Thyroid gland (tissue), 4 donors: ENCODE measurements around the gene RPS6KA6. TPM values are rescaled to one million over a fixed set of nuclear protein-coding genes. Genes with fewer than 3 reads are reported as not detected.

Experiments used
- DNase-seq, 2 donors: peaks; one replicate each; pipeline ENCODE4 v3.0.0-alpha.2; 2019
- H3K27ac ChIP-seq, 3 donors: fragments of 200-600 bp; sonication (generic); 1 replicate in 2 of 3; 2 replicates in 1 of 3; pipeline ENCODE4 v1.5.1; 2016 to 2019; ENCODE audit warnings: mild to moderate bottlenecking in 1 of 3, moderate library complexity in 1 of 3
- H3K27me3 ChIP-seq: fragments of 200-600 bp; sonication (generic); one replicate; pipeline ENCODE4 v1.5.1; 2019
- H3K36me3 ChIP-seq, 2 donors: fragments of 200-600 bp; sonication (generic); one replicate each; pipeline ENCODE4 v1.5.1; 2016 to 2019
- H3K4me1 ChIP-seq, 2 donors: fragments of 200-600 bp; sonication (generic); one replicate each; pipeline ENCODE4 v1.5.1; 2017 to 2019
- H3K4me3 ChIP-seq, 3 donors: fragments of 200-600 bp; sonication (generic); replicated peaks in 1 of 3; 1 replicate in 2 of 3; 2 replicates in 1 of 3; pipeline ENCODE4 v1.5.1; 2016; ENCODE audit warnings: mild to moderate bottlenecking in 1 of 3
- H3K9me3 ChIP-seq: fragments of 200-600 bp; sonication (generic); one replicate; pipeline ENCODE4 v1.5.1; 2017
- CTCF ChIP-seq, 6 experiments: fragments of 200-600 bp in 3 of 6; fragments of 450-650 bp in 3 of 6; sonication (generic) in 3 of 6; IDR thresholded peaks; one replicate each; pipeline ENCODE4 v1.5.1; 2016 to 2019; ENCODE audit warnings: antibody characterized with exemption in 6 of 6, mild to moderate bottlenecking in 2 of 6, inconsistent platforms in 1 of 6, moderate library complexity in 1 of 6
- POLR2A ChIP-seq, 2 donors: fragments of 450-650 bp; IDR thresholded peaks; one replicate each; pipeline ENCODE4 v1.6.1; 2017; ENCODE audit warnings: antibody characterized with exemption in 2 of 2, mild to moderate bottlenecking in 2 of 2, moderate library complexity in 1 of 2
- WGBS, 2 donors: methylation state at CpG; one replicate each; pipeline ENCODE4 v1.1.5; 2017; 5-methylcytosine and 5-hydroxymethylcytosine counted together
- intact Hi-C: fragments of 100-400 bp; cut with DNase I; formaldehyde crosslinking; loops from one replicate; pipeline ENCODE4 v1.15.1; 2023
- total RNA-seq, 4 donors: library from RNA; depleted of rRNA; stranded (reverse); fragments of >200 nt; gene quantifications; one replicate each; pipeline ENCODE4 v1.2.3, GENCODE V29; 2016

The RPS6KA6 gene
- total RNA-seq, 4 donors from 2014 or later, result 14.6 to 24.0 (median 23.0) TPM

- intact Hi-C loops, result no loop called here
- no peak for TF ChIP-seq POLR2A (IDR thresholded peaks at IDR 0.05)
- 71 to 73% methylated on average over 1 of the region's 1 CpG for WGBS, 2 donors
- H3K27me3 ChIP-seq, result no peaks in the 10 kb centered on the region
- H3K4me3 ChIP-seq, result no peak overlapping the region
- H3K27ac ChIP-seq, result no peak overlapping the region
- H3K4me1 ChIP-seq, result no peaks in the 10 kb centered on the region
- no peaks in the 10 kb centered on the region for H3K9me3 ChIP-seq
- H3K36me3 ChIP-seq, result no peaks in the 10 kb centered on the region
- DNase-seq, result no peak
Observed at GRCh38 chrX:84197550-84197949, 9.6 kb upstream of the RPS6KA6 start.

GRCh38 chrX:84192006-84192405 lies 4.0 kb upstream of the RPS6KA6 start:
- no peak overlapping the region for H3K4me3 ChIP-seq
- no peaks in the 10 kb centered on the region for H3K27me3 ChIP-seq
- no peaks in the 10 kb centered on the region for H3K4me1 ChIP-seq
- H3K36me3 ChIP-seq, result no peaks in the 10 kb centered on the region
- 77 to 100% methylated on average over 1 of the region's 1 CpG for WGBS, 2 donors
- TF ChIP-seq POLR2A (IDR thresholded peaks at IDR 0.05), result no peak
- no peak for TF ChIP-seq CTCF (IDR thresholded peaks at IDR 0.05)
- no peak overlapping the region for H3K27ac ChIP-seq
- H3K9me3 ChIP-seq, result no peaks in the 10 kb centered on the region
- intact Hi-C loops, result no loop called here
- no peak for DNase-seq

GRCh38 chrX:84189125-84189524 lies 1.1 kb upstream of the RPS6KA6 start:
- intact Hi-C loops, result no loop called here
- TF ChIP-seq CTCF (IDR thresholded peaks at IDR 0.05) (no peak), POLR2A (IDR thresholded peaks at IDR 0.05) (no peak)
- Histone ChIP-seq H3K4me3 (no peak overlapping the region), H3K4me1 (no peaks in the 10 kb centered on the region), H3K36me3 (no peaks in the 10 kb centered on the region), H3K27ac (no peak overlapping the region), H3K27me3 (no peaks in the 10 kb centered on the region), H3K9me3 (no peaks in the 10 kb centered on the region)
- no peak for DNase-seq
- WGBS, 2 donors, result 39 to 54% methylated on average over 6 of the region's 6 CpGs

DNA sequence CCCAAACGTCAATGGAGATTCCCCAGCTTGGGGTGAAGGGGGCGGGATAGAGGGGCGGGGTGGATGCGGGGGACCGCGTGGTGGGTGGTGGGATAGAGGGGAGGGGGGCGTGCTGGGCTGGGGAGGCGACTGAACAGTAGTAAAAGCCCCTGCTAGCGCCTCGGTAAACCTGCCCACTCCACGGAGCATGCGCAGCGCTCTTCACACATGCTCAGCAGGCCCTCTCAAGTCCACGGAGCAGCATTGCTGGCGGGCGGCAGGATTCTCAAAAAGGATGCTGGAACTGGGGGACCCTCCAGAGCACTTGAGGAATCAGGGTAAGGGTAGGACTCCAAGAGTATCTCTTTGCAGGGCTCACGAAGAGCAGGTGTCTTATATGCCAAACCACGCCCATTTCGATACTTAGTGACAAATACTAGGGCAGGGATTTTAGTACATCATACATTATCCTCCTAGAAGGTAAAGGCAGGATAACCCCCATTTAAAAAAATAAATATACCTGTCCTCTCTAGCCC lies 378 bp upstream of the RPS6KA6 start:
- H3K27me3 ChIP-seq, result no peaks in the 10 kb centered on the region
- no peaks in the 10 kb centered on the region for H3K36me3 ChIP-seq
- H3K27ac ChIP-seq, result peak overlapping the region; percentile 35 to 63 (median 55)
- whole genome bisulfite sequencing, 2 donors, result 23 to 30% methylated on average over 2 to 4 of the region's 19 CpGs
- peak; percentile 75 to 77 for DNase-seq
- H3K4me1 ChIP-seq, result no peaks in the 10 kb centered on the region
- no peaks in the 10 kb centered on the region for H3K9me3 ChIP-seq
- TF ChIP-seq CTCF (IDR thresholded peaks at IDR 0.05) (no peak), POLR2A (IDR thresholded peaks at IDR 0.05) (peak in 1 of 2 donors; percentile 25)
- intact Hi-C loops, result no loop called here
- peak overlapping the region in 2 of 3 donors; percentile 23 to 42 for H3K4me3 ChIP-seq

DNA sequence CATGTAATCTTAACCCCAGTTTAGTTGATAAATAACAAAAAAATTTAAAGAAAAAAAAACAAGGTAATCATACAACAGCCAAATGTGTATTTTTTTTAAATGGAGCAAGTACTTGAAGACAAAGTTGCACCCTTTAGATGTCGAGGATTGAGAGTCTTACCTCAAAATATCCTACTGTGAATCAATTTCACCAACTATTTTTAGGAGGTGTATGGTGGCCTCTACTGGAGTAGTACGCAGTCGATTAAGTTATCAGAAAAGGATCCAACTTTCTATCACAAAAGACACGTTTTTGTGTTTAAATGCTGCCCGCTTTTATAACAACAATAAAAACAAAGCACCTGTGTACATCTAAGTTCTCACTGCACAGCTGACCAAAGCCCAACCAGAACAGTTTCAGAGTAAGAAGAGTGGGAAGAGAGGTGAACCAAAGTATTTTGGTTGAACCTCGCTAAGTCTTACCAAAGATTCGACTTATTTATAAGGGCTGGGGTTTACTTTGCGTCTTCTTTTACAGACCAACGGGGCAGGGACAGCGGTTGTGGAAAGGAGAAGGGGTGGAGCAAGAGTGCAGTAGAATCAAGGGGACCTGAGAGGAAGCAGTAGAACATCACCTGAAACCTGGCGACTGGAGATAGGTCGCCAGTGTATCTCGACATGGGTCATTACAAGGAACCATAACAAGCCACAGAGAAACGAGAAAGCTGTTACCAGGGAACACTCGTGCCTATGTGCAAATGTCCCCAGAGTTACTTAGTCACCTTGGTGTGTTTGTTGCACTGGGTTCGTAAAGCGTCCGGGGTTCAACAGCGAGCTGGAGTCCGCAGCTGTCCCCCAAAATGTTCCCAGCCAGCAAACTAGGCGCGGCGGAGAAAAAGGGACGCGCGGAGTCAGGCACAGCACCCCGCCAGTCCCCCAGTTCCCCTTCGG lies 1.1 kb downstream of the RPS6KA6 start:
- no peaks in the 10 kb centered on the region for H3K36me3 ChIP-seq

More for the DNA sequence above, 1.1 kb downstream of the RPS6KA6 start:
- Histone ChIP-seq H3K9me3 (no peaks in the 10 kb centered on the region), H3K4me1 (no peaks in the 10 kb centered on the region), H3K27ac (peak overlapping the region; percentile 35 to 63 (median 55)), H3K27me3 (no peaks in the 10 kb centered on the region), H3K4me3 (peak overlapping the region in 2 of 3 donors; percentile 23 to 42)
- WGBS, 2 donors, result 10 to 11% methylated on average over 13 to 15 of the region's 28 CpGs
- DNase-seq, result peak; percentile 21 to 26
- no peak for TF ChIP-seq CTCF (IDR thresholded peaks at IDR 0.05)
- TF ChIP-seq POLR2A (IDR thresholded peaks at IDR 0.05), result peak in 1 of 2 donors; percentile 52
- intact Hi-C loops, result no loop called here
